MM.1S (cell line): Measurements from ENCODE around the gene NR5A2.

ENCODE experiments used
- EZH2 ChIP-seq: fragments of 300-600 bp; sonication (generic); optimal IDR thresholded peaks from 2 replicates; pipeline ENCODE3; 2017; ENCODE audit warnings: low read depth, mild to moderate bottlenecking, antibody characterized with exemption, low read length, mixed read lengths
- EZH2phosphoT487 ChIP-seq: fragments of 300-600 bp; sonication (generic); IDR thresholded peaks from 2 replicates; pipeline ENCODE4 v1.6.1; 2018; ENCODE audit warnings: antibody characterized with exemption, low read length
- TF ChIP-seq, protein P1 (sequence below): fragments of 300-600 bp; sonication (generic); IDR thresholded peaks from 2 replicates; pipeline ENCODE4 v1.5.1; 2016; ENCODE audit warnings: antibody characterized with exemption, low read length, mixed read lengths

DNA sequence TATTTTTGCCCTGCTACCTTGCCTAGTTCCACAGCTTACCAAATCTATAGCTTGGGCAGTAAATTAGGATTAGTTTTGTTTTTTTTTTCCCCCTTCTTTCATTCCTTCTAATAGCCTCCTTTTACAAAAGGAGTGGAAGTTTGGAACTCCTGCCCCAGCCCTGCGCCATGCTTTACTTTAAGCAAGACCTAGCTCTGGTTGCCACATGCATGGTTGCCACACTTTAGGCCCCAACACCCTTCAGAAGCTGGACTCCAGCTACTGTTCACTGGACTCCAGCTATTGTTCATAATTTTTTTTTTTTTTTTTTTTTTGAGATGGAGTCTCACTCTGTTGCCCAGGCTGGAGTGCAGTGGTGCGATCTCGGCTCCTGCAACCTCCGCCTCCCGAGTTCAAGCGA, 115.8 kb downstream of the NR5A2 start:
- TF ChIP-seq, protein P1, sequence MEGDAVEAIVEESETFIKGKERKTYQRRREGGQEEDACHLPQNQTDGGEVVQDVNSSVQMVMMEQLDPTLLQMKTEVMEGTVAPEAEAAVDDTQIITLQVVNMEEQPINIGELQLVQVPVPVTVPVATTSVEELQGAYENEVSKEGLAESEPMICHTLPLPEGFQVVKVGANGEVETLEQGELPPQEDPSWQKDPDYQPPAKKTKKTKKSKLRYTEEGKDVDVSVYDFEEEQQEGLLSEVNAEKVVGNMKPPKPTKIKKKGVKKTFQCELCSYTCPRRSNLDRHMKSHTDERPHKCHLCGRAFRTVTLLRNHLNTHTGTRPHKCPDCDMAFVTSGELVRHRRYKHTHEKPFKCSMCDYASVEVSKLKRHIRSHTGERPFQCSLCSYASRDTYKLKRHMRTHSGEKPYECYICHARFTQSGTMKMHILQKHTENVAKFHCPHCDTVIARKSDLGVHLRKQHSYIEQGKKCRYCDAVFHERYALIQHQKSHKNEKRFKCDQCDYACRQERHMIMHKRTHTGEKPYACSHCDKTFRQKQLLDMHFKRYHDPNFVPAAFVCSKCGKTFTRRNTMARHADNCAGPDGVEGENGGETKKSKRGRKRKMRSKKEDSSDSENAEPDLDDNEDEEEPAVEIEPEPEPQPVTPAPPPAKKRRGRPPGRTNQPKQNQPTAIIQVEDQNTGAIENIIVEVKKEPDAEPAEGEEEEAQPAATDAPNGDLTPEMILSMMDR = no peak
- TF ChIP-seq EZH2 (no peak), EZH2phosphoT487 (no peak)
